AG09309 (cell line): ENCODE data around the gene CMTM5.
A peak's percentile ranks its signal among the peaks of the same experiment; 100 is the strongest.

ENCODE experiments used
- DNase-seq: peaks from one replicate; pipeline ENCODE4 v3.0.0-alpha.2; 2010; ENCODE audit warnings: low read depth
- H3K4me3 ChIP-seq: 2 replicates; pipeline ENCODE4 v1.5.1; 2011; ENCODE audit warnings: mild to moderate bottlenecking, low read depth, low read length, moderate library complexity; ENCODE audit not compliant: control insufficient read depth
- TF ChIP-seq, protein P1 (sequence below): IDR thresholded peaks from 2 replicates; pipeline ENCODE4 v1.5.1; 2011; ENCODE audit warnings: mild to moderate bottlenecking, low read depth, low read length, inconsistent platforms; ENCODE audit not compliant: insufficient read depth, control insufficient read depth; ENCODE audit errors: missing control alignments

Gene CMTM5

GRCh38 chr14:23358042-23358441 lies 18.8 kb upstream of the CMTM5 start:
- H3K4me3 ChIP-seq = no peak overlapping the region
- TF ChIP-seq, protein P1, sequence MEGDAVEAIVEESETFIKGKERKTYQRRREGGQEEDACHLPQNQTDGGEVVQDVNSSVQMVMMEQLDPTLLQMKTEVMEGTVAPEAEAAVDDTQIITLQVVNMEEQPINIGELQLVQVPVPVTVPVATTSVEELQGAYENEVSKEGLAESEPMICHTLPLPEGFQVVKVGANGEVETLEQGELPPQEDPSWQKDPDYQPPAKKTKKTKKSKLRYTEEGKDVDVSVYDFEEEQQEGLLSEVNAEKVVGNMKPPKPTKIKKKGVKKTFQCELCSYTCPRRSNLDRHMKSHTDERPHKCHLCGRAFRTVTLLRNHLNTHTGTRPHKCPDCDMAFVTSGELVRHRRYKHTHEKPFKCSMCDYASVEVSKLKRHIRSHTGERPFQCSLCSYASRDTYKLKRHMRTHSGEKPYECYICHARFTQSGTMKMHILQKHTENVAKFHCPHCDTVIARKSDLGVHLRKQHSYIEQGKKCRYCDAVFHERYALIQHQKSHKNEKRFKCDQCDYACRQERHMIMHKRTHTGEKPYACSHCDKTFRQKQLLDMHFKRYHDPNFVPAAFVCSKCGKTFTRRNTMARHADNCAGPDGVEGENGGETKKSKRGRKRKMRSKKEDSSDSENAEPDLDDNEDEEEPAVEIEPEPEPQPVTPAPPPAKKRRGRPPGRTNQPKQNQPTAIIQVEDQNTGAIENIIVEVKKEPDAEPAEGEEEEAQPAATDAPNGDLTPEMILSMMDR = no peak
- DNase-seq = no peak

DNA sequence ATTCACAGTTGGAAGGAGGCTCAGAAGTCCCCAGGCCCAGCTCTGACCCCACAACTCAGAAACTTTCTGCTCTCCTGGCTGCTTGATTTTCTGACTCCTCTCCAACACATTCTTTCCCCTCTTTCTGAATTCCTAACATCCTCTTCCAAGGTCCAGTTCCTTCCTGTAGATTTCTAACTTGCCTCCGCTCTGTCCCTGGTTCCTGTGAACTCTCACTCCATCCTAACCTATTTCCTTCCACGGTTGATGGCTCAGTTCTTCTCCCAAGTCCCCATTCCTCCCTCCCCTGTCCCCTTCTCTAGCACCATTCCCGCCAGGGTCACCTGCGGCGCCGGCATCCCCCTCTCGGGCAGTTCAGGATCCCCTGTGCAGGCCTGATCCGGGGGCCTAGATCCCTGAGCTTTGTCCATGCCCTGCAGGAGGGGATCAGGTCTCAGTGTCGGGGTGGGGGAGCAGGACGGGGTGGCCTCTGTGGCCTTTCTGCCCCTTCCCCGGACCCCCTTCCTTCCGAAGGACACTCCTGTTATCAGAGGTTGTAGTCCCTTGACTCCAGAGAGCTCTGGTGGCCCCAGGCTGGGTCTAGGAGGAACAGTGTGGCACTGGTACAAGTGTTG lies 18.2 kb upstream of the CMTM5 start:
- no peak for DNase-seq
- TF ChIP-seq, protein P1 = no peak
- no peak overlapping the region for H3K4me3 ChIP-seq

DNA sequence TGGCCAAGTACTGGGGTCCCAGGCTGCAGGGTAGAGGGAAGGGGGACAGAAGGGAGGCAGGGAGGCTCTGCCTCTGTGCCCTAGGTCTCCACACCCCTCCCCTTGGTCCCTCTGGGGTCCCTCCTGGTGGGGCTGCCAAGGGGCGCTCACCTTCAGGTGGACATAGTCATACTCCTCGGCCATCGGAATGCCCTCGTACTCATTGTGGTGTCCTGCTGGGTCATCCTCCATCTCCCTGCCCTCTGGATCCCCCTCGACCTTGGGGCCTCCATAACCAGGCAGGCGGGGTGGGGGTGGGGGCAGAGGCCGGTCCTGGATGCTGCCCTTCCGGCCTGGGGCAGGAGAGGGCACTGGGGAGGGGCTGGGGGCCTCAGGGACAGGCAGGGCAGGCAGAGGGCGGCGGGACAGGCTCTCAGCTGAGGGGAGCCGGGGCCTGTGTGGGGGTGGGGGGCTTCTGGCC lies 17.6 kb upstream of the CMTM5 start:
- no peak overlapping the region for H3K4me3 ChIP-seq
- TF ChIP-seq, protein P1 = no peak
- DNase-seq = no peak

- TF ChIP-seq, protein P1 = no peak
Observed at GRCh38 chr14:23359722-23360447, 17.0 kb upstream of the CMTM5 start.

DNA sequence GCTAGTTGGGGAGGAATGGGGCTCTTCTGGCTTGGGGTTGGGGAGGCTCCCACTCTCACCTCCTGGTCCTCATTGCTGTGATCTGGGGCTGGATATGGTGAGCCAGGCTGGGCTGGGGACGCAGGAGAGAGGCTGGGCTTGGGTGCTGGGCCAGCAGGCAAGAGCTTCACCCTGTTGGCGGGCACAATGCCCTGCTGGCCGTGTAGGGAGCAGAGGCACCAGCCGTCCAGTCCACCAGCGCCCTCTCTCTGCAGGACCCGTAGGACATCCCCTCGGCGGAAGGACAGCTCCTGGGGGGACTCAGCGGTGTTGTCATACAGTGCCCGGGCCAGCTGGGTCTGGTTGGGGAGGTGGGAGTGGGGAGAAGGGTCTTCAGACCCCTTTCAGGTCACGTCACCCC lies 16.4 kb upstream of the CMTM5 start:
- no peak for DNase-seq
- H3K4me3 ChIP-seq = no peak overlapping the region
- TF ChIP-seq, protein P1 = peak; percentile 12

More at GRCh38 chr14:23359722-23360447, 17.0 kb upstream of the CMTM5 start:
- no peak for DNase-seq
- H3K4me3 ChIP-seq = no peak overlapping the region

DNA sequence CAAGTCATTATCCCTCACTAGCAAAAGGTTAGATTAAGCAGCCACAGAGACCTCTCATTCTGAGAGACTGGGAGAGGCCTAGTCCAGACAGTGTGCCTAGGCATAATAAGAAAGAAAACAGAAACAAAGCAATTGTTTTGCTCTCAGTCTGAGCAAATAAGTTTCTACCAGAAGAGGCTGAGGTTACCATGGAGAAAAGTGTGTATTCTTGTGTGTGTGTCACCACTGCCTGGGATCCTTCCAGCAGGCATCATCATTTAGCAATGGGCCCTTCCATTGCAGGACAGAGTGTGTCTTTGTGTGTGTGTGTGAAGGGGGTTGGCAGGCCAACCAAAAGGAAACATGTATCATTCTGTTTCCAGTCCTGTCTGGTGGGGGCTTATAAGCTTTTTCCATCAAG lies 15.5 kb upstream of the CMTM5 start:
- no peak overlapping the region for H3K4me3 ChIP-seq
- TF ChIP-seq, protein P1 = no peak
- DNase-seq = peak; percentile 23
